Sigmoid colon (tissue), 7 donors: ENCODE data around the gene OR52E5. TPM values are rescaled to one million over a fixed set of nuclear protein-coding genes. Genes with fewer than 3 reads are reported as not detected.

ENCODE experiments used
- polyA plus RNA-seq, 3 donors: library from polyadenylated mRNA; stranded (reverse); fragments of 200-250 nt; gene quantifications; one replicate each; pipeline ENCODE4 v1.2.3, GENCODE V29; 2013
- total RNA-seq, 4 donors: library from RNA; depleted of rRNA; stranded (reverse); fragments of >200 nt; gene quantifications; one replicate each; pipeline ENCODE4 v1.1.0, GENCODE V29; 2016
- donor health status: healthy with polysubstance abuse.
- donor health status: Bipolar disorder and iron deficiency.
- donor health status: healthy.

OR52E5 gene
- total and polyA plus RNA-seq, 7 donors: not detected

Other genes with a start within 250 kb of the OR52E5 start
- gene TRIM5, start 208.1 kb upstream of the OR52E5 start, total RNA-seq: 10 to 100 TPM; 11.7 to 29.9 (median 14.3) TPM
- gene TRIM5, start 208.1 kb upstream of the OR52E5 start, polyA plus RNA-seq: 10 to 100 TPM in 1 of 3 donors, 1 to 10 TPM in 2; 5.4 to 12.4 (median 7.2) TPM
- gene TRIM22, start 203.4 kb upstream of the OR52E5 start, total RNA-seq: 10 to 100 TPM; 21.1 to 64.8 (median 40.5) TPM
- gene TRIM22, start 203.4 kb upstream of the OR52E5 start, polyA plus RNA-seq: 100 to 1,000 TPM in 1 of 3 donors, 1 to 10 TPM in 2; 6.6 to 106 (median 7.9) TPM
- gene OR56B1, start 156.8 kb upstream of the OR52E5 start, total RNA-seq: under 1 TPM in 2 of 4 donors, not detected in 2; under 0.01 to 0.83 TPM
- gene OR56B1, start 156.8 kb upstream of the OR52E5 start, polyA plus RNA-seq: under 1 TPM in 1 of 3 donors, not detected in 2; 0.12 TPM
- 1 to 10 TPM in 1 of 4 donors, not detected in 3; 1.8 TPM for gene OR52N4, start 139.0 kb upstream of the OR52E5 start, total RNA-seq
- under 1 TPM in 1 of 3 donors, not detected in 2; 0.60 TPM for gene OR52N4, start 139.0 kb upstream of the OR52E5 start, polyA plus RNA-seq
- not detected for gene OR52N5, start 109.9 kb upstream of the OR52E5 start, total RNA-seq
- not detected for gene OR52N5, start 109.9 kb upstream of the OR52E5 start, polyA plus RNA-seq
- not detected for gene OR52N1, start 101.9 kb upstream of the OR52E5 start, total RNA-seq
- gene OR52N1, start 101.9 kb upstream of the OR52E5 start, polyA plus RNA-seq: not detected
- not detected for gene OR52N2, start 84.3 kb upstream of the OR52E5 start, total RNA-seq
- gene OR52N2, start 84.3 kb upstream of the OR52E5 start, polyA plus RNA-seq: under 1 TPM in 1 of 3 donors, not detected in 2; 0.10 TPM
- gene OR52E6, start 51.3 kb upstream of the OR52E5 start, total RNA-seq: not detected
- not detected for gene OR52E6, start 51.3 kb upstream of the OR52E5 start, polyA plus RNA-seq
- gene OR52E8, start 35.5 kb upstream of the OR52E5 start, total RNA-seq: not detected
- gene OR52E8, start 35.5 kb upstream of the OR52E5 start, polyA plus RNA-seq: not detected
- not detected for gene OR52E4, start 12.6 kb upstream of the OR52E5 start, total RNA-seq
- not detected for gene OR52E4, start 12.6 kb upstream of the OR52E5 start, polyA plus RNA-seq
- not detected for gene OR56A3, start 49.0 kb downstream of the OR52E5 start, total RNA-seq
- gene OR56A3, start 49.0 kb downstream of the OR52E5 start, polyA plus RNA-seq: not detected
- gene OR56A5, start 75.3 kb downstream of the OR52E5 start, total RNA-seq: not detected
- not detected for gene OR56A5, start 75.3 kb downstream of the OR52E5 start, polyA plus RNA-seq
- not detected for gene OR52L1, start 93.8 kb downstream of the OR52E5 start, total RNA-seq
- not detected for gene OR52L1, start 93.8 kb downstream of the OR52E5 start, polyA plus RNA-seq
- gene OR56A4, start 113.7 kb downstream of the OR52E5 start, total RNA-seq: not detected
- not detected for gene OR56A4, start 113.7 kb downstream of the OR52E5 start, polyA plus RNA-seq
- gene OR56A1, start 137.6 kb downstream of the OR52E5 start, total RNA-seq: under 1 TPM in 1 of 4 donors, not detected in 3; under 0.01 TPM
- not detected for gene OR56A1, start 137.6 kb downstream of the OR52E5 start, polyA plus RNA-seq
- gene OR56B4, start 214.5 kb downstream of the OR52E5 start, total RNA-seq: not detected
- not detected for gene OR56B4, start 214.5 kb downstream of the OR52E5 start, polyA plus RNA-seq